Psoas muscle (tissue), 8 donors: Measurements from ENCODE around the gene CISTR. TPM values are rescaled to one million over a fixed set of nuclear protein-coding genes. Genes with fewer than 3 reads are reported as not detected.
"Not testable (repeated sequence)": the region's sequence is repeated elsewhere in the genome, so short reads cannot be mapped to it uniquely, and the experiment has no call there.

Source experiments
- ATAC-seq, 4 donors: fragments of 200-7000 bp; cut with Tn5 transposase; one replicate each; pipeline ENCODE4 v1.9.1; 2020; ENCODE audit warnings: moderate library complexity in 3 of 4, mild to moderate bottlenecking in 2 of 4
- DNase-seq, 2 donors: peaks; one replicate each; pipeline ENCODE4 v3.0.0-alpha.2; 2020
- H3K27ac ChIP-seq: fragments of 200-600 bp; one replicate; pipeline ENCODE4 v1.8.0; 2022
- H3K27me3 ChIP-seq, 3 donors: fragments of 200-600 bp in 1 of 3; one replicate each; pipeline versions ENCODE4 v1.6.1 to v1.8.0; 2013 to 2022; ENCODE audit warnings: low read length in 2 of 3, mild to moderate bottlenecking in 2 of 3, moderate library complexity in 1 of 3; ENCODE audit not compliant: insufficient read depth in 3 of 3
- H3K36me3 ChIP-seq, 2 donors: fragments of 200-600 bp in 1 of 2; one replicate each; pipeline versions ENCODE4 v1.6.1 to v1.8.0; 2013 to 2022; ENCODE audit warnings: low read depth in 1 of 2, mild to moderate bottlenecking in 1 of 2, moderate library complexity in 1 of 2; ENCODE audit not compliant: insufficient read depth in 1 of 2
- H3K4me1 ChIP-seq: fragments of 200-600 bp; one replicate; pipeline ENCODE4 v1.8.0; 2022
- H3K4me3 ChIP-seq: fragments of 200-600 bp; one replicate; pipeline ENCODE4 v1.8.0; 2022; ENCODE audit warnings: mild to moderate bottlenecking
- H3K9me3 ChIP-seq: fragments of 200-600 bp; one replicate; pipeline ENCODE4 v1.8.0; 2022
- WGBS, 3 donors: extraction: QIAGEN DNeasy Blood & Tissue Kit; methylation state at CpG; one replicate each; pipeline versions ENCODE4 v1.1.6 to v1.1.7; 2013; 5-methylcytosine and 5-hydroxymethylcytosine counted together
- intact Hi-C, 2 donors: fragments of 100-400 bp; cut with DNase I; formaldehyde crosslinking; loops; one replicate each; pipeline versions ENCODE4 v1.11.0 to v1.14.2; 2022
- polyA plus RNA-seq, 3 donors: library from polyadenylated mRNA; stranded (reverse); fragments of 200-250 nt; gene quantifications; one replicate each; pipeline ENCODE4 v1.2.3, GENCODE V29; 2013
- total RNA-seq, 4 donors: library from RNA; stranded (reverse); fragmentation: NEBNext Ultra II Directional in 2 of 4; extraction: Animal tissue kit (Norgen Biotek cat#: 25700) in 2 of 4; gene quantifications; one replicate each; pipeline versions ENCODE4 v1.2.1 to v1.2.4, GENCODE V29; 2021 to 2023
- TF ChIP-seq, protein P1 (sequence below): fragments of 200-600 bp; IDR thresholded peaks from one replicate; pipeline ENCODE4 v1.8.0; 2022; ENCODE audit warnings: antibody characterized with exemption
- donor health status: healthy with polysubstance abuse.
- donor health status: DM: no; HTN: no; CAD: no; lungs with moderate emphysema.
- donor health status: Bipolar disorder and iron deficiency.
- donor health status: healthy.
- donor health status: DM: yes; HTN: yes; CAD: no.
- donor health status: DM: no; HTN: no; CAD: no.
- donor health status: DM: no; HTN: no; CAD: no.
- donor health status: DM: yes; HTN: yes; CAD: no.

CISTR gene
- total and polyA plus RNA-seq, 7 donors: not detected

DNA sequence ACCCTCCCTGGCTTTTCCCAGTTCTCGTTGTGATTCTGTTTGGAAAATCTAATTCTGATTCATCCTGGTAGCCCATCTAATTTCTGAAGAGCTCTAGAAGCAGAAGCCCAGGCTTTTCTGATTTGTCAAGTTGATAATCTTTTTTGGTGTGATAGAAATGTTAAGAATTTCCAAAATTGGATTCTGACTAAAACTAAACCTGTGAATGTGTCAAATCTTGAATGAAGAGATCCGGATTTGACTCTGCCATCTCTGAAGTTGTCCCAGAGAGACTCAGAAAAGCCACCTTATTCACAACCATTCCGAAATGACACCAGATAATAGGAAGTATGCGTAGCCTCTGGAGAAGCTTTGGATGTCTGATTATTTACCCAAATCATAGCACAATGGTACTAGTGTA is 12.8 kb upstream of the CISTR start:
- DNase-seq: no peak
- Histone ChIP-seq H3K27ac (no peak overlapping the region), H3K4me1 (no peaks in the 10 kb centered on the region), H3K27me3 (peaks cover 3 to 47% (median 4%) of the 10 kb centered on the region in 3 donors), H3K36me3 (no peaks in the 10 kb centered on the region), H3K4me3 (no peak overlapping the region), H3K9me3 (no peaks in the 10 kb centered on the region)
- ATAC-seq: no peak
- TF ChIP-seq, protein P1, sequence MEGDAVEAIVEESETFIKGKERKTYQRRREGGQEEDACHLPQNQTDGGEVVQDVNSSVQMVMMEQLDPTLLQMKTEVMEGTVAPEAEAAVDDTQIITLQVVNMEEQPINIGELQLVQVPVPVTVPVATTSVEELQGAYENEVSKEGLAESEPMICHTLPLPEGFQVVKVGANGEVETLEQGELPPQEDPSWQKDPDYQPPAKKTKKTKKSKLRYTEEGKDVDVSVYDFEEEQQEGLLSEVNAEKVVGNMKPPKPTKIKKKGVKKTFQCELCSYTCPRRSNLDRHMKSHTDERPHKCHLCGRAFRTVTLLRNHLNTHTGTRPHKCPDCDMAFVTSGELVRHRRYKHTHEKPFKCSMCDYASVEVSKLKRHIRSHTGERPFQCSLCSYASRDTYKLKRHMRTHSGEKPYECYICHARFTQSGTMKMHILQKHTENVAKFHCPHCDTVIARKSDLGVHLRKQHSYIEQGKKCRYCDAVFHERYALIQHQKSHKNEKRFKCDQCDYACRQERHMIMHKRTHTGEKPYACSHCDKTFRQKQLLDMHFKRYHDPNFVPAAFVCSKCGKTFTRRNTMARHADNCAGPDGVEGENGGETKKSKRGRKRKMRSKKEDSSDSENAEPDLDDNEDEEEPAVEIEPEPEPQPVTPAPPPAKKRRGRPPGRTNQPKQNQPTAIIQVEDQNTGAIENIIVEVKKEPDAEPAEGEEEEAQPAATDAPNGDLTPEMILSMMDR: no peak
- intact Hi-C loops: no loop called here
- WGBS, 3 donors: 79 to 85% (median 81%) methylated on average over 4 of the region's 4 CpGs

DNA sequence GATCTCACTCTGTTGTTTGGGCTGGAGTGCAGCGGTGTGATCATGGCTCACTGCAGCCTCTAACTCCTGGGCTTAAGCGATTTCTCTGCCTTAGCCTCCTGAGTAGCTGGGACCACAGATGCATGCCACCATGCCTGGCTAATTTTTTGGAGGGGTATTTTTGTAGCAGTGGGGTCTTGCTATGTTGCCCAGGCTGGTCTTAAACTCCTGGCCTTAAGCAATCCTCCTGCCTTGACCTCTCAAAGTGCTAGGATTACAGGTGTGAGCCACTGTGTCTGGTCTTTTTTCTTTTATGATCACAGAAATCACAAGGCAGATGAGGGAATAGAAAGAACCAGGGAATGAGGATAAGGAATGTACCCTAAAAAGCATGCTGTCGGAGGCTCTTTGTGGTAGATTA is 11.0 kb upstream of the CISTR start:
- H3K36me3 ChIP-seq, intact Hi-C loops, DNase-seq, ATAC-seq, H3K27ac ChIP-seq, H3K4me3 ChIP-seq, H3K9me3 ChIP-seq, H3K4me1 ChIP-seq: not testable (repeated sequence)
- peaks cover 3 to 65% (median 12%) of the 10 kb centered on the region in 3 donors for H3K27me3 ChIP-seq
- WGBS, 3 donors: 92 to 97% (median 96%) methylated on average over 3 of the region's 3 CpGs

DNA sequence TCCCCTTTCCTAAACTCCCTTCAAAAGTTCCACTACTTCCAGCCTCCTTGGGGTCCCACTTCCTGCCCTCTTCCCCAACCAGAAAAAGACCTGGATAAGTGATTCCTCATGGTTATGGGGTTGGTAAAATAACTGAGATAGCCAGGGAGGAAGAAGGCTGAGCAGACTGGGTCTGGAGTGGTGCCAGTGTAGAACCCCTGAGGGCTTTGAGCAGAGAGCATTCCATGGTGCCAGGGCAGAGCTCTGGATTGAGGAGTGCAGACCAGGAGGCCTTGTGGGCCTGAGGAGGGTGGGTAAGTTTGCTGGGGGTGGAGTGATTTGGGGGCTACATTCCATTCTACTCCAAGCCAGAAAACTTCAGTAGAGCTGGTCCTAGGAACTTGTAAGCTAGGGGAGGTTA is 9.5 kb upstream of the CISTR start:
- peaks cover 3 to 58% (median 12%) of the 10 kb centered on the region in 3 donors for H3K27me3 ChIP-seq
- H3K36me3 ChIP-seq: no peaks in the 10 kb centered on the region
- TF ChIP-seq, protein P1: no peak
- ATAC-seq (no peak), DNase-seq (no peak)
- intact Hi-C loops: no loop called here
- H3K4me1 ChIP-seq: no peaks in the 10 kb centered on the region
- H3K4me3 ChIP-seq: no peak overlapping the region
- no peak overlapping the region for H3K27ac ChIP-seq
- H3K9me3 ChIP-seq: no peaks in the 10 kb centered on the region

DNA sequence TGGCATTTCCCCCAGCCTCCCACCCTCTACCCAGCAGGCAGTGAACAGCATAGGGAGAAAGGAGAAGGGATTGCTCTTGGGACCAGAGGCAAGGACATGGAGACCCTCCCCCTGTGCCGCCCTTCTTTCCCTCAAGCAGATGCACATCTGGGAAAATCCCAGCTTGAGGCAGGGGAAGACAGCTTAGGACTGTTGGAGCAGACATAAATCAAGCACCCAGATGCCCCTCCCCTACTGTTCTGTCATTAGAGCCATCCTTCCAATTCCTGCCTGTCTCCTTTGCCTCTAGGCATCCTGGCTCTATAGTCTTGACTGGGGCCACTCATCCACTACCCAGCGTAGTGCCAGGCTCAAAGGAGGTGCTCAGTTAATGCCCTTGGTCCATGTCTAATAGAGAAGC is 7.5 kb upstream of the CISTR start:
- DNase-seq: no peak
- TF ChIP-seq, protein P1: no peak
- H3K9me3 ChIP-seq: no peaks in the 10 kb centered on the region
- intact Hi-C loops: no loop called here
- H3K36me3 ChIP-seq: no peaks in the 10 kb centered on the region
- no peak overlapping the region for H3K4me3 ChIP-seq
- WGBS, 3 donors: 68 to 90% (median 78%) methylated on average over 2 of the region's 2 CpGs
- H3K27ac ChIP-seq: no peak overlapping the region
- H3K4me1 ChIP-seq: no peaks in the 10 kb centered on the region
- peaks cover 0 to 45% (median 11%) of the 10 kb centered on the region in 3 donors for H3K27me3 ChIP-seq
- ATAC-seq: no peak

DNA sequence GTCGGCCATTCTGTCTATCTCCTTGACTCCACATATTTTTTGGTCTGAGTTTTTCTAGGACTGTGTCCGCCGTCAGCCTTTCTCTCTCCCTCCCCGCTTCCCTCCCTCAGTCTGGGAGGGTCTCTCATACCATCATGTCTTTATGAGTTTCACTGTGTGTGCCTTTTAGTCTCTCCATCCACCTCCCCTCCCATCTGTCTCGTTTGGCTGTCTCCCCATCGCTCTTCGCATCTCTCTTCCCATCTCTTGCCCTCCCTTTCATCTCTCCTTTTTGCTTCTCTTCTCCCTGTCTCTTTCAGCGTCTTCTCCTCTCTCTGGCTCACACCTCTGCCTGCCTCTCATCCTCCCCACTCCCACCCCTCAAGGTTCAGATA is 6.9 kb upstream of the CISTR start:
- WGBS, 3 donors: 40 to 49% (median 40%) methylated on average over 8 of the region's 8 CpGs
- Histone ChIP-seq H3K27me3 (peaks cover 0 to 41% (median 11%) of the 10 kb centered on the region in 3 donors), H3K9me3 (no peaks in the 10 kb centered on the region), H3K27ac (no peak overlapping the region), H3K4me1 (no peaks in the 10 kb centered on the region), H3K4me3 (no peak overlapping the region), H3K36me3 (no peaks in the 10 kb centered on the region)
- no peak for DNase-seq
- TF ChIP-seq, protein P1: no peak
- intact Hi-C loops: no loop called here
- no peak for ATAC-seq
